HG03571 (cell line): Measurements from ENCODE around the gene MMAA.

ENCODE experiments used
- ATAC-seq: cut with Tn5 transposase; IDR thresholded peaks from one replicate; pipeline ENCODE4 v1.9.1; 2021; ENCODE audit not compliant: unreplicated experiment

Gene MMAA

DNA sequence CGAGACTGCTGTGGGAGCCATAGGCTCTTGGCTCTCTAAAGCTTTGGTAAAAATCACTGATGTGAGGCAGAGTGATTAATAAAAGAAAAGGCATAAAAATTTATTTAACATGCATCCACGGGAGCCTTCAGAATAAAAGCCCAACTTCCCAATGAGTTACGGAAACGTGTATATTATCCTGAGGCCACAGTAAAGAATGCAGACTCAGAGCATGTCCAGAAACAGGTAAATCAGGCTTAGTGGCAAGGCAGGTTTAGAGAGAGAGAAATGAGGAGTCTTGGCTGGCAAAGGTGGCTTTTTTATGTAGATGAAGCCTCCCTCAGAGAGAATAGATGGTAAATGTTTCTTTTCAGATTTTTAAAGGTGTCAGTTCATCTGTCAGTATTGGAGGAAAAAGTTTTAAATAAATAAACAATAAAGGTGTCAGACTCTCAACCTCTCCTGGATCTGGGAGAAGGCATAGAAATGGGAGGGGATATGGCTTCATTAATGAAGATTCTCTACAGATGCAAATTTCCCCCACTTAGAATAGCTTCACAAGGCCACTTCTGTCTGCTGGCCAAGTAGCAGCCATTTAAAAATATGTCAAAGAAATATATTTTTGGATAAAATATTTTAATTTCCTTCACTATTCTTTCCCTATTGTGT lies 84.8 kb downstream of the MMAA start:
- ATAC-seq = no peak

GRCh38 chr4:145709336-145709735 lies 90.2 kb downstream of the MMAA start:
- ATAC-seq = no peak
